NCI-H2029 treated with DMSO at 0.1 percent for 48 hours (cell line): ENCODE results near the gene DRICH1.
"Not testable (repeated sequence)": the region's sequence is repeated elsewhere in the genome, so short reads cannot be mapped to it uniquely, and the experiment has no call there.

Experiments
- DNase-seq: peaks from one replicate; lab custom pipeline; 2025; lab: John Stamatoyannopoulos, UW

Gene DRICH1

GRCh38 chr22:23566705-23567475 is 65.2 kb downstream of the DRICH1 start:
- DNase-seq = no peak

- no peak for DNase-seq
Observed at GRCh38 chr22:23565915-23566704, 66.0 kb downstream of the DRICH1 start.

GRCh38 chr22:23565305-23565914 is 66.7 kb downstream of the DRICH1 start:
- no peak for DNase-seq

- no peak for DNase-seq
Observed at GRCh38 chr22:23564276-23564675, 67.8 kb downstream of the DRICH1 start.

- no peak for DNase-seq
Observed at GRCh38 chr22:23563111-23563510, 69.0 kb downstream of the DRICH1 start.

GRCh38 chr22:23562186-23562585 is 69.9 kb downstream of the DRICH1 start:
- no peak for DNase-seq

- DNase-seq = not testable (repeated sequence)
Observed at GRCh38 chr22:23561025-23561510, 71.1 kb downstream of the DRICH1 start.

- DNase-seq = not testable (repeated sequence)
Observed at GRCh38 chr22:23560215-23560614, 71.9 kb downstream of the DRICH1 start.
